SK-N-MC (cell line): ENCODE measurements around the gene DNAJC16.

Source experiments
- DNase-seq: peaks from one replicate; pipeline ENCODE4 v3.0.0-alpha.2; 2011; ENCODE audit warnings: low read depth, low spot score
- H3K27ac ChIP-seq: fragments of 200-600 bp; sonication (generic); 2 replicates; pipeline ENCODE4 v1.5.1; 2016; ENCODE audit warnings: mixed run types
- H3K36me3 ChIP-seq: fragments of 200-600 bp; sonication (generic); 2 replicates; pipeline ENCODE4 v1.6.1; 2017; ENCODE audit warnings: antibody characterized with exemption, low read length, mixed read lengths; ENCODE audit not compliant: insufficient read depth
- H3K4me3 ChIP-seq: fragments of 200-600 bp; sonication (generic); 2 replicates; pipeline ENCODE4 v1.5.1; 2016
- H3K9ac ChIP-seq: fragments of 200-600 bp; sonication (generic); 2 replicates; pipeline ENCODE4 v1.8.0; 2017; ENCODE audit warnings: mixed run types, mixed read lengths; ENCODE audit not compliant: insufficient read length
- H3K9me3 ChIP-seq: fragments of 200-600 bp; sonication (generic); 2 replicates; pipeline ENCODE4 v1.6.1; 2017; ENCODE audit warnings: low read depth, mild to moderate bottlenecking, antibody characterized with exemption, low read length, moderate library complexity, mixed read lengths
- EZH2 ChIP-seq: fragments of 200-600 bp; sonication (generic); IDR thresholded peaks from one replicate; pipeline ENCODE4 v1.6.1; 2017; ENCODE audit warnings: antibody characterized with exemption
- FOXP2 ChIP-seq: optimal IDR thresholded peaks from 2 replicates; pipeline ENCODE3; 2011; ENCODE audit warnings: mild to moderate bottlenecking, moderate library complexity; ENCODE audit not compliant: insufficient read depth; ENCODE audit errors: extremely low read length, control extremely low read depth
- POLR2AphosphoS5 ChIP-seq: IDR thresholded peaks from 2 replicates; pipeline ENCODE4 v1.6.1; 2012; ENCODE audit warnings: mild to moderate bottlenecking, low read depth, low read length, borderline replicate concordance

The DNAJC16 gene

DNA sequence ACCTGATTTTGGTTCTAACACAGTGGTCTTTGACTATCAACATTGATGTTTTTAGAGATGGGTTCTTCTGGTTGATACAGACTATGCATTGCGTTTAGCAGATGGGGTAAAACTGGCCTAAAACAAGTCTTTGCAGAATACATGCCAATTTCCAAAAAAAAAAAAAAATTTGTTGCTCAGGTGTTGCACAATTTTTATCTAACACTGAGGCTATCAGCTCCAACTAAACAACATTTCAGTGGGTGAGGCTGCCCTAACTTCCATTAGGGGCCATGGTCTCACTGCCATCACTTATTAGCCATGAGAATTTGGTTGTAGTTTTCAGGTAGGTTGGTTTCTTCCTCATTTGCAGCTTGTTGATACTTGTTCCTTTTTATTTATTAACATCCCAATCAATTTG, 44.2 kb downstream of the DNAJC16 start:
- TF ChIP-seq POLR2AphosphoS5 (no peak), EZH2 (no peak), FOXP2 (no peak)
- H3K27ac ChIP-seq, result no peak overlapping the region
- H3K4me3 ChIP-seq, result no peak overlapping the region
- H3K36me3 ChIP-seq, result peaks cover 29% of the 10 kb centered on the region
- no peaks in the 10 kb centered on the region for H3K9me3 ChIP-seq
- no peak overlapping the region for H3K9ac ChIP-seq
- DNase-seq, result no peak

- no peak overlapping the region for H3K4me3 ChIP-seq
- no peak overlapping the region for H3K27ac ChIP-seq
Measured at GRCh38 chr1:15571266-15571665, 44.6 kb downstream of the DNAJC16 start.

GRCh38 chr1:15573477-15573876, 46.8 kb downstream of the DNAJC16 start:
- H3K9ac ChIP-seq, result no peak overlapping the region
- H3K27ac ChIP-seq, result no peak overlapping the region
- H3K36me3 ChIP-seq, result peaks cover 3% of the 10 kb centered on the region; the same call in 1 of the 2 replicates
- DNase-seq, result no peak
- H3K9me3 ChIP-seq, result no peaks in the 10 kb centered on the region
- no peak overlapping the region for H3K4me3 ChIP-seq
- no peak for TF ChIP-seq EZH2
- no peak for TF ChIP-seq POLR2AphosphoS5
- no peak for TF ChIP-seq FOXP2

More at GRCh38 chr1:15571266-15571665, 44.6 kb downstream of the DNAJC16 start:
- Histone ChIP-seq H3K9ac (no peak overlapping the region), H3K9me3 (no peaks in the 10 kb centered on the region), H3K36me3 (peaks cover 25% of the 10 kb centered on the region)
- no peak for DNase-seq
- no peak for TF ChIP-seq EZH2
- no peak for TF ChIP-seq POLR2AphosphoS5
- no peak for TF ChIP-seq FOXP2

GRCh38 chr1:15574741-15575140, 48.1 kb downstream of the DNAJC16 start:
- Histone ChIP-seq H3K27ac (no peak overlapping the region), H3K4me3 (no peak overlapping the region), H3K9me3 (no peaks in the 10 kb centered on the region), H3K9ac (no peak overlapping the region), H3K36me3 (no peaks in the 10 kb centered on the region; the same call in 1 of the 2 replicates)
- no peak for DNase-seq
- no peak for TF ChIP-seq FOXP2
- TF ChIP-seq EZH2, result no peak
- no peak for TF ChIP-seq POLR2AphosphoS5

DNA sequence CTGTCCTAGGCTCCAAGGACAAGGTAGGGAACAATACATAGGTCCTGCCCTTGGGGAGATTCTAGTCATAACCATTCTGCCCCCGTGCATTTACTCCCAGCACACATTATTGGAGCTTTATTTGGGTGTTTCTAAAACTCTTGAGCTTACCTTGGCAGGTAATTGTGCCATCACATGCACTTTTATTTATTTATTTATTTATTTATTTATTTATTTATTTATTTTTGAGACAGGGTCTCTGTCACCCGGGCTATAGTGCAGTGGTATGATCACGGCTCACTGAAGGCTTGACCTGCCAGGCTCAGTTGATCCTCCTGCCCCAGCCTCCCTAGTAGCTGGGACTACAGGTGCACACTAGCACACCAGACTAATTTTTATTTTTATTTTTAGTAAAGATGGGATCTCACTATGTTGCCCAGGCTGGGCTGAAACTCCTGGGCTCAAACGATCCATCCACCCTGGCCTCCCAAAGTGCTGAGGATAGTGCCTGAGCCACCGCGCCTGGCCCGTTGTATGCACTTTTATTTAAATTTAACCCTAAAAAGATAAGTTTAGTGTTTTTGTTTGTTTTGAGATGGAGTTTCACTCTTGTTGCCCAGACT, 49.0 kb downstream of the DNAJC16 start:
- Histone ChIP-seq H3K27ac (no peak overlapping the region), H3K4me3 (no peak overlapping the region), H3K9ac (no peak overlapping the region), H3K9me3 (no peaks in the 10 kb centered on the region), H3K36me3 (no peaks in the 10 kb centered on the region; the same call in 1 of the 2 replicates)
- TF ChIP-seq POLR2AphosphoS5 (no peak), EZH2 (no peak), FOXP2 (no peak)
- no peak for DNase-seq

DNA sequence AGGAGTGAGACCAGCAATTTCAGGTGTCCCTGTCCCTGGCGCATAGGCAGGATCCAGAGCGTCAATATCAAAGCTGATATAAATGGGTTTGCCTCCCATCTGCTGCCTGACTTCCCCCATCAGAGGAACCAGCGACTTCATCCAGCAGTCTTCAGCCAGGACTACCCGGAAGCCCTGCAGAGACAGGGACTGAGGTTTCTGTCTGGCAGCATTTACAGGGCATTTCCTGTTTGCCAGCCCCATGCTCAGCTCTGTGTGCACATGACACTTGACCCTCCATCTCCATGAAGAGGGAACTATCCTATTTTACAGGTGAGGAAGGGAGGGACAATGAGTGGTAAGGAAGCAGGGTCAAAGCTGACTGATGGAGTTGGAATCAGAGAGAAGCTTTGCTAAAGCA, 51.0 kb downstream of the DNAJC16 start:
- Histone ChIP-seq H3K36me3 (no peaks in the 10 kb centered on the region), H3K9ac (no peak overlapping the region), H3K4me3 (no peak overlapping the region), H3K9me3 (no peaks in the 10 kb centered on the region), H3K27ac (no peak overlapping the region)
- no peak for DNase-seq
- no peak for TF ChIP-seq POLR2AphosphoS5
- TF ChIP-seq EZH2, result no peak
- TF ChIP-seq FOXP2, result no peak

GRCh38 chr1:15578921-15579682, 52.5 kb downstream of the DNAJC16 start:
- no peak overlapping the region for H3K27ac ChIP-seq
- no peak overlapping the region for H3K9ac ChIP-seq
- no peaks in the 10 kb centered on the region for H3K9me3 ChIP-seq
- TF ChIP-seq EZH2, result no peak
- no peak for TF ChIP-seq POLR2AphosphoS5
- H3K4me3 ChIP-seq, result no peak overlapping the region
- no peak for DNase-seq
- H3K36me3 ChIP-seq, result no peaks in the 10 kb centered on the region

DNA sequence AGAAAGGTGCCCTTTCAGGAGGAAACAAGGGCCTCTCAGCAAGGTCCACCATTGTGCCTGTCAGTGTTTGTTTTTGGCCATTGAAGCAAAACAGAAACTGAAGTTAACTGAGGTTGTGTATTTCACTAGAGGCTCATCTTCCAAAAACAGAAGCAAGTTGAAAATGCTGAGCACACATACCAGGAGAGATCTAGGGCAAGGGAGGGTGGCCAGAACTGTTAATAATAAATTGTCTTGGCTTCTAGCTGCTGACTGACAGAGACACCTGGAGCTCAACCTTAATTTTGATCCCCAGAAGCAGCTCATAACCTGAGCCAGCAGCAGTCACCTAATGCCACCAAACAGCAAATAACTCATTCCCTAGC, 53.0 kb downstream of the DNAJC16 start:
- Histone ChIP-seq H3K27ac (no peak overlapping the region), H3K9ac (no peak overlapping the region)
- TF ChIP-seq POLR2AphosphoS5, result no peak
- no peak for TF ChIP-seq FOXP2
- TF ChIP-seq EZH2, result no peak

More for the DNA sequence above, 53.0 kb downstream of the DNAJC16 start:
- H3K4me3 ChIP-seq, result no peak overlapping the region
- H3K9me3 ChIP-seq, result no peaks in the 10 kb centered on the region
- H3K36me3 ChIP-seq, result no peaks in the 10 kb centered on the region
- no peak for DNase-seq
